ENCODE results near the gene MVB12B.

- TF ChIP-seq POLR2AphosphoS5 (IDR thresholded peaks at IDR 0.05) (no peak), CTCF (IDR thresholded peaks at IDR 0.05) (no peak), POLR2A (IDR thresholded peaks at IDR 0.05) (no peak)
Observed at GRCh38 chr9:126354887-126355770, 28.5 kb downstream of the MVB12B start.
